Endothelial cell (in vitro differentiated cells): Measurements from ENCODE around the gene CLEC6A. TPM values are rescaled to one million over a fixed set of nuclear protein-coding genes. Genes with fewer than 3 reads are reported as not detected.

ENCODE experiments used
- DNase-seq: peaks from one replicate; pipeline ENCODE4 v3.0.0; 2021; ENCODE audit warnings: low spot score
- H3K27ac Mint-ChIP-seq: one replicate; pipeline ENCODE4 v1.8.0; 2021; ENCODE audit warnings: mixed read lengths, inconsistent platforms; ENCODE audit not compliant: unreplicated experiment
- H3K27me3 Mint-ChIP-seq: one replicate; pipeline ENCODE4 v1.8.0; 2021; ENCODE audit warnings: mild to moderate bottlenecking, moderate library complexity, mixed read lengths, inconsistent platforms; ENCODE audit not compliant: unreplicated experiment
- H3K36me3 Mint-ChIP-seq: one replicate; pipeline ENCODE4 v1.8.0; 2021; ENCODE audit warnings: mild to moderate bottlenecking, low read depth, mixed read lengths, inconsistent platforms; ENCODE audit not compliant: unreplicated experiment
- H3K4me1 Mint-ChIP-seq: one replicate; pipeline ENCODE4 v1.8.0; 2021; ENCODE audit warnings: mild to moderate bottlenecking, mixed read lengths, inconsistent platforms; ENCODE audit not compliant: unreplicated experiment
- H3K4me3 Mint-ChIP-seq: one replicate; pipeline ENCODE4 v1.8.0; 2021; ENCODE audit warnings: mild to moderate bottlenecking, mixed read lengths, inconsistent platforms; ENCODE audit not compliant: unreplicated experiment
- H3K9me3 Mint-ChIP-seq: one replicate; pipeline ENCODE4 v1.8.0; 2021; ENCODE audit warnings: mixed read lengths, inconsistent platforms; ENCODE audit not compliant: unreplicated experiment
- CTCF ChIP-seq: fragments of 200-600 bp; sonication (generic); IDR thresholded peaks from one replicate; pipeline ENCODE4 v1.5.0; 2021; ENCODE audit warnings: antibody characterized with exemption; ENCODE audit not compliant: unreplicated experiment
- total RNA-seq: library from RNA; stranded (reverse); fragmentation: NEBNext Ultra II Directional; extraction: Animal tissue kit (Norgen Biotek cat#: 25700); gene quantifications from one replicate; pipeline ENCODE4 v1.2.1, GENCODE V29; 2021; ENCODE audit not compliant: unreplicated experiment

CLEC6A gene
- total RNA-seq, 1 donor from 2014 or later, result not detected

- no peaks in the 10 kb centered on the region for H3K9me3 Mint-ChIP-seq
- no peak for DNase-seq
- H3K4me1 Mint-ChIP-seq, result no peaks in the 10 kb centered on the region
- H3K36me3 Mint-ChIP-seq, result no peaks in the 10 kb centered on the region
- no peak overlapping the region for H3K27ac Mint-ChIP-seq
- H3K27me3 Mint-ChIP-seq, result no peaks in the 10 kb centered on the region
- H3K4me3 Mint-ChIP-seq, result no peak overlapping the region
- no peak for TF ChIP-seq CTCF
These were observed 15.3 kb downstream of the CLEC6A start for GRCh38 chr12:8471090-8471489.

- Mint-ChIP-seq H3K4me3 (no peak overlapping the region), H3K27me3 (no peaks in the 10 kb centered on the region), H3K27ac (no peak overlapping the region), H3K4me1 (peaks cover 3% of the 10 kb centered on the region), H3K9me3 (no peaks in the 10 kb centered on the region), H3K36me3 (no peaks in the 10 kb centered on the region)
- no peak for TF ChIP-seq CTCF
- DNase-seq, result no peak
These were observed 19.9 kb downstream of the CLEC6A start for GRCh38 chr12:8475508-8476203.

- DNase-seq, result no peak
- Mint-ChIP-seq H3K27ac (no peak overlapping the region), H3K9me3 (no peaks in the 10 kb centered on the region), H3K27me3 (peaks cover 3% of the 10 kb centered on the region), H3K4me1 (peaks cover 2% of the 10 kb centered on the region), H3K36me3 (peaks cover 3% of the 10 kb centered on the region), H3K4me3 (no peak overlapping the region)
- TF ChIP-seq CTCF, result no peak
These were observed 26.9 kb downstream of the CLEC6A start for GRCh38 chr12:8482571-8483061.

GRCh38 chr12:8483079-8483478 lies 27.3 kb downstream of the CLEC6A start:
- Mint-ChIP-seq H3K27me3 (peaks cover 3% of the 10 kb centered on the region), H3K4me1 (peaks cover 2% of the 10 kb centered on the region), H3K4me3 (no peak overlapping the region), H3K27ac (no peak overlapping the region), H3K9me3 (no peaks in the 10 kb centered on the region), H3K36me3 (peaks cover 3% of the 10 kb centered on the region)
- no peak for DNase-seq
- TF ChIP-seq CTCF, result no peak
